KMS-11 (cell line): ENCODE measurements around the gene EFNA3.
A peak's percentile ranks its signal among the peaks of the same experiment; 100 is the strongest.

Source experiments
- H2AFZ ChIP-seq: fragments of 200-600 bp; sonication (generic); 2 replicates; pipeline ENCODE4 v1.6.1; 2016; ENCODE audit warnings: antibody characterized with exemption, mixed run types, low read depth
- H3K27ac ChIP-seq: fragments of 200-600 bp; sonication (generic); 2 replicates; pipeline ENCODE4 v1.6.1; 2016; ENCODE audit warnings: mild to moderate bottlenecking, mixed run types
- H3K27me3 ChIP-seq: fragments of 200-600 bp; sonication (generic); 2 replicates; pipeline ENCODE4 v1.6.1; 2017; ENCODE audit warnings: mild to moderate bottlenecking, low read depth, mixed run types, moderate library complexity; ENCODE audit not compliant: insufficient read depth
- H3K36me3 ChIP-seq: fragments of 200-600 bp; sonication (generic); 2 replicates; pipeline ENCODE4 v1.6.1; 2017; ENCODE audit warnings: mild to moderate bottlenecking, mixed run types; ENCODE audit not compliant: insufficient read depth
- H3K4me1 ChIP-seq: fragments of 200-600 bp; sonication (generic); 2 replicates; pipeline ENCODE4 v1.6.1; 2016; ENCODE audit warnings: mild to moderate bottlenecking, low read depth, mixed run types; ENCODE audit not compliant: poor library complexity, severe bottlenecking
- H3K4me2 ChIP-seq: fragments of 200-600 bp; sonication (generic); 2 replicates; pipeline ENCODE4 v1.7.0; 2016; ENCODE audit warnings: mild to moderate bottlenecking, mixed run types
- H3K4me3 ChIP-seq: fragments of 200-600 bp; sonication (generic); IDR thresholded peaks from 2 replicates; pipeline ENCODE4 v1.6.1; 2017; ENCODE audit warnings: low read depth, low read length, mixed read lengths; ENCODE audit not compliant: insufficient read depth
- H3K79me2 ChIP-seq: fragments of 200-600 bp; sonication (generic); 2 replicates; pipeline ENCODE4 v1.6.1; 2016; ENCODE audit warnings: low read depth, mixed run types; ENCODE audit not compliant: insufficient read depth
- H3K9ac ChIP-seq: fragments of 200-600 bp; sonication (generic); 2 replicates; pipeline ENCODE4 v1.6.1; 2016; ENCODE audit warnings: mild to moderate bottlenecking, mixed run types
- H4K20me1 ChIP-seq: fragments of 200-600 bp; sonication (generic); 2 replicates; pipeline ENCODE4 v1.6.1; 2016; ENCODE audit warnings: mild to moderate bottlenecking, mixed run types; ENCODE audit not compliant: insufficient read depth
- CTCF ChIP-seq: fragments of 200-600 bp; sonication (generic); conservative IDR thresholded peaks from 2 replicates; pipeline ENCODE4 v1.6.1; 2017; ENCODE audit warnings: low read depth, mild to moderate bottlenecking, antibody characterized with exemption, low read length, moderate library complexity, mixed read lengths

Gene EFNA3

GRCh38 chr1:155127105-155127966 lies 48.7 kb downstream of the EFNA3 start, which contains the start of gene EFNA1:
TSS of gene EFNA1 (plus strand) at chr1:155127876. CDS start at chr1:155127978, 102 bp downstream.
- TF ChIP-seq CTCF: no peak
- Histone ChIP-seq H3K9ac (no peak within 1 kb of the TSS), H3K4me2 (peak within 1 kb of the TSS; percentile 89), H3K36me3 (no peaks in the 10 kb centered on the region), H3K4me1 (peaks cover 26% of the 10 kb centered on the region), H3K4me3 (peak within 1 kb of the TSS; percentile 88), H4K20me1 (no peaks in the 10 kb centered on the region), H3K27me3 (peaks cover 74% of the 10 kb centered on the region), H3K79me2 (no peaks in the 10 kb centered on the region), H3K27ac (no peak within 1 kb of the TSS), H2AFZ (peak within 1 kb of the TSS; percentile 72)

GRCh38 chr1:155127967-155128754 lies 49.5 kb downstream of the EFNA3 start:
- Histone ChIP-seq H3K79me2 (no peaks in the 10 kb centered on the region), H4K20me1 (no peaks in the 10 kb centered on the region), H3K9ac (no peak overlapping the region), H3K36me3 (no peaks in the 10 kb centered on the region), H3K4me3 (no peak overlapping the region), H3K27ac (no peak overlapping the region), H2AFZ (peak overlapping the region; percentile 72), H3K4me2 (peak overlapping the region; percentile 89), H3K27me3 (peaks cover 66% of the 10 kb centered on the region), H3K4me1 (peaks cover 26% of the 10 kb centered on the region)
- TF ChIP-seq CTCF: no peak

GRCh38 chr1:155128755-155129473 lies 50.3 kb downstream of the EFNA3 start:
- Histone ChIP-seq H3K27ac (no peak overlapping the region), H3K79me2 (no peaks in the 10 kb centered on the region), H3K36me3 (no peaks in the 10 kb centered on the region), H3K4me3 (no peak overlapping the region), H3K4me2 (peak overlapping the region; percentile 89; the same call in 1 of the 2 replicates), H3K9ac (no peak overlapping the region), H3K4me1 (peaks cover 26% of the 10 kb centered on the region), H4K20me1 (no peaks in the 10 kb centered on the region), H3K27me3 (peaks cover 58% of the 10 kb centered on the region), H2AFZ (no peak overlapping the region)
- TF ChIP-seq CTCF: no peak

GRCh38 chr1:155130272-155131006 lies 51.8 kb downstream of the EFNA3 start:
- Histone ChIP-seq H3K36me3 (no peaks in the 10 kb centered on the region), H3K9ac (no peak overlapping the region), H4K20me1 (no peaks in the 10 kb centered on the region), H3K4me3 (no peak overlapping the region), H3K27ac (no peak overlapping the region), H3K79me2 (no peaks in the 10 kb centered on the region), H2AFZ (no peak overlapping the region), H3K4me1 (peaks cover 36% of the 10 kb centered on the region), H3K4me2 (no peak overlapping the region), H3K27me3 (peaks cover 43% of the 10 kb centered on the region)
- no peak for TF ChIP-seq CTCF
